ENCODE measurements around the gene LAYN. TPM values are rescaled to one million over a fixed set of nuclear protein-coding genes. Genes with fewer than 3 reads are reported as not detected.

LAYN gene
- total RNA-seq, 1 donor from 2014 or later, result 10.6 TPM

- Mint-ChIP-seq H3K4me1 (ENCODE audit: low read depth) (peaks cover 14% of the 10 kb centered on the region), H3K36me3 (ENCODE audit: low read depth) (no peaks in the 10 kb centered on the region), H3K9me3 (ENCODE audit: low read depth) (no peaks in the 10 kb centered on the region), H3K27me3 (ENCODE audit: low read depth) (no peaks in the 10 kb centered on the region), H3K4me3 (ENCODE audit: unreplicated experiment) (no peak overlapping the region), H3K27ac (ENCODE audit: unreplicated experiment) (no peak overlapping the region)
- no peak for TF ChIP-seq CTCF (IDR thresholded peaks at IDR 0.05)
- DNase-seq (ENCODE audit: low spot score), result no peak
Measured at GRCh38 chr11:111566324-111566723, 25.8 kb downstream of the LAYN start.

DNA sequence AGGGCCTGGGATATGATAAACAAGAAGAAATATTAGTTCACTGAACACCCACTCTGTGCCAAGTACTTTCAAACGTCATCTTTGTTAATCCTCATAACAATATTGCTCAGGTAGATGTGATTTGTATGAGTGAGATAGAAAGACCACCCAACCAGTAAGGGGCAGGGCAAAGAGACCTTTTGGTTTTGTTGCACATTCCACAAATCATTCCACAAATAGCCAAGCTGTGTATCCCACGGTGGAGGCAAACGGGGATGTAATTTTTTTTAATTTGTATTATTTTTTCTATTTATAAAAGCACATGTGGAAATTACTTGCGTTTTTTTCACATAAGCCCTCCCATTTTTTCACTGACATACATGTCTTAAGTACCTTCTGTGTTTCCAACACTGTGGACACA, 29.0 kb downstream of the LAYN start:
- no peak for DNase-seq (ENCODE audit: low spot score)

GRCh38 chr11:111570796-111571195, 30.3 kb downstream of the LAYN start:
- Mint-ChIP-seq H3K36me3 (ENCODE audit: low read depth) (no peaks in the 10 kb centered on the region), H3K27me3 (ENCODE audit: low read depth) (no peaks in the 10 kb centered on the region), H3K27ac (ENCODE audit: unreplicated experiment) (no peak overlapping the region), H3K4me3 (ENCODE audit: unreplicated experiment) (no peak overlapping the region), H3K9me3 (ENCODE audit: low read depth) (no peaks in the 10 kb centered on the region), H3K4me1 (ENCODE audit: low read depth) (peaks cover 11% of the 10 kb centered on the region)
- DNase-seq (ENCODE audit: low spot score), result no peak
- no peak for TF ChIP-seq CTCF (IDR thresholded peaks at IDR 0.05)

More for the DNA sequence above, 29.0 kb downstream of the LAYN start:
- no peak for TF ChIP-seq CTCF (IDR thresholded peaks at IDR 0.05)
- Mint-ChIP-seq H3K9me3 (ENCODE audit: low read depth) (no peaks in the 10 kb centered on the region), H3K4me1 (ENCODE audit: low read depth) (peaks cover 9% of the 10 kb centered on the region), H3K27me3 (ENCODE audit: low read depth) (no peaks in the 10 kb centered on the region), H3K27ac (ENCODE audit: unreplicated experiment) (no peak overlapping the region), H3K36me3 (ENCODE audit: low read depth) (no peaks in the 10 kb centered on the region), H3K4me3 (ENCODE audit: unreplicated experiment) (no peak overlapping the region)

DNA sequence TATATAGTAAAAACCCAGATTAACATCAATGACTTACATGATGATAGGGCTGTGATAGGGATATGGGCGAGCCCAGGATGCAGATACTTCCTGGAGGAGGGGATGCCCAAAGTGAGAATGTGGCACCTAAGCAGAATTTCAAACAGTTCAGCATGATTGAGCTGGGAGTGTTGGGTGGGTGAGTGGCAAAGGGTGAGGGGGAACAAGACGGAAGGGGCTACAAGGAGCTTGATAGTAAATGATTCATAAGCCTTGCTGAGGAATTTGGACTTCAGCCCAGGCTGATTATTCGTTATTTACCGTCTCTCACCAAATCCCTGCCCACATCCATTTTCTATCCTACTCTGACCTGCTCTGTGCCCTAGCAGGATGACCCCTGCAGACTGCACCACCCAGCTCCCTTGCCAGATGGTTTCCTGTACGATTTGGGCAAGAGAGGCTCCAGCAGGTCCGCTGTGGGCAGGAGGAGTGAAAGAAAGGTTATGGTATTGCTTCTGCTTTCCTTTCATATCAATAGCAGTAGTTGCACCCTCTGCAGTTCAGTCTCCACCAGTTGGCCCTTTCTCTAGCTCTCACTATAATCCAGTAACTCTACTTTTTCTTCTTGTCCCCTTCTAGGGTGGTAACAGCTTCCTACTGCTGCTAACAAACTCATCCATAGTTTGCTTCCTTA, 31.4 kb downstream of the LAYN start:
- Mint-ChIP-seq H3K9me3 (ENCODE audit: low read depth) (no peaks in the 10 kb centered on the region), H3K4me3 (ENCODE audit: unreplicated experiment) (no peak overlapping the region), H3K36me3 (ENCODE audit: low read depth) (no peaks in the 10 kb centered on the region), H3K4me1 (ENCODE audit: low read depth) (peaks cover 11% of the 10 kb centered on the region), H3K27me3 (ENCODE audit: low read depth) (no peaks in the 10 kb centered on the region), H3K27ac (ENCODE audit: unreplicated experiment) (no peak overlapping the region)
- TF ChIP-seq CTCF (IDR thresholded peaks at IDR 0.05), result no peak
- no peak for DNase-seq (ENCODE audit: low spot score)

- DNase-seq (ENCODE audit: low spot score), result no peak
- H3K27me3 Mint-ChIP-seq (ENCODE audit: low read depth), result no peaks in the 10 kb centered on the region
- no peak for TF ChIP-seq CTCF (IDR thresholded peaks at IDR 0.05)
- H3K4me1 Mint-ChIP-seq (ENCODE audit: low read depth), result peaks cover 11% of the 10 kb centered on the region
- no peaks in the 10 kb centered on the region for H3K36me3 Mint-ChIP-seq (ENCODE audit: low read depth)
- no peak overlapping the region for H3K27ac Mint-ChIP-seq (ENCODE audit: unreplicated experiment)
- no peak overlapping the region for H3K4me3 Mint-ChIP-seq (ENCODE audit: unreplicated experiment)
- H3K9me3 Mint-ChIP-seq (ENCODE audit: low read depth), result no peaks in the 10 kb centered on the region
Measured at GRCh38 chr11:111572581-111572980, 32.1 kb downstream of the LAYN start.

Measured in chondrocyte (in vitro differentiated cells).